Skeletal muscle tissue (tissue), 4 donors: ENCODE results near the gene CCL20. TPM values are rescaled to one million over a fixed set of nuclear protein-coding genes. Genes with fewer than 3 reads are reported as not detected.
"Not testable (repeated sequence)": the region's sequence is repeated elsewhere in the genome, so short reads cannot be mapped to it uniquely, and the experiment has no call there.

Experiments
- H3K27ac ChIP-seq: one replicate; pipeline ENCODE4 v1.7.0; 2013; ENCODE audit warnings: mild to moderate bottlenecking, low read depth, low read length, inconsistent platforms
- H3K27me3 ChIP-seq, 3 donors: one replicate each; pipeline ENCODE4 v1.7.0; 2013; ENCODE audit warnings: low read length in 3 of 3; ENCODE audit not compliant: control insufficient read depth in 3 of 3, insufficient read depth in 3 of 3
- H3K36me3 ChIP-seq, 3 donors: one replicate each; pipeline ENCODE4 v1.7.0; 2013; ENCODE audit warnings: low read length in 3 of 3; ENCODE audit not compliant: control insufficient read depth in 3 of 3, insufficient read depth in 3 of 3
- H3K4me1 ChIP-seq, 3 donors: one replicate each; pipeline ENCODE4 v1.7.0; 2013; ENCODE audit warnings: low read length in 3 of 3, mild to moderate bottlenecking in 3 of 3; ENCODE audit not compliant: control insufficient read depth in 3 of 3, insufficient read depth in 3 of 3
- H3K4me3 ChIP-seq, 3 donors: one replicate each; pipeline ENCODE4 v1.7.0; 2013; ENCODE audit warnings: low read length in 3 of 3
- H3K9ac ChIP-seq, 3 donors: one replicate each; pipeline ENCODE4 v1.7.0; 2013; ENCODE audit warnings: low read length in 3 of 3, mild to moderate bottlenecking in 3 of 3, moderate library complexity in 2 of 3, low read depth in 1 of 3
- H3K9me3 ChIP-seq, 3 donors: one replicate each; pipeline ENCODE4 v1.7.0; 2013; ENCODE audit warnings: low read length in 3 of 3; ENCODE audit not compliant: control insufficient read depth in 3 of 3
- total RNA-seq: library from RNA; depleted of rRNA; stranded (reverse); fragments of >200 nt; gene quantifications from one replicate; pipeline ENCODE4 v1.2.3, GENCODE V29; 2014
- donor health status: Osteomylitis.

CCL20 gene
- total RNA-seq, 1 donor from 2014 or later = not detected

- peaks cover 0 to 3% (median 0%) of the 10 kb centered on the region in 3 donors for H3K27me3 ChIP-seq
- H3K36me3 ChIP-seq = no peaks in the 10 kb centered on the region
- no peak overlapping the region for H3K9ac ChIP-seq
- H3K4me1 ChIP-seq = no peaks in the 10 kb centered on the region
- H3K4me3 ChIP-seq = no peak overlapping the region
- H3K9me3 ChIP-seq = no peaks in the 10 kb centered on the region
- H3K27ac ChIP-seq = no peak overlapping the region
Measured at GRCh38 chr2:227781841-227782240, 31.8 kb upstream of the CCL20 start.

DNA sequence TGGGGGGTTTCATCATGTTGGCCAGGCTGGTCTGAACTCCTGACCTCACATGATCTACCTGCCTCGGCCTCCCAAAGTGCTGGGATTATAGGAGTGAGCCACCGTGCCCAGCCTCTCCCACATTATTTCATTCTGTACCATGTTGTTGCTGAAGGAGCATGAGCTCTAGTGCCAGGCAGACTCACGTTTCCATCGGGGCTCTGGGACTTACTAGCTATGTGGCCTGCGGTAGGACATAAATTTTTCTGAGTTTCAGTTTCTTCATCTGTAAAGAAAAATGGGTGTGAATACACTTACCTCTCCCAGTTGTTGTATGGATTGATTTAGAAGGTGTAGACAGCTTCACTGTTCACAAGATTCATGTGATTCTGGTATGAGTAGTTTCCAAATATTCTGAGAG is 30.8 kb upstream of the CCL20 start:
- Histone ChIP-seq H3K27ac (no peak overlapping the region), H3K27me3 (peaks cover 0 to 3% (median 0%) of the 10 kb centered on the region in 3 donors), H3K9ac (no peak overlapping the region), H3K4me3 (no peak overlapping the region), H3K9me3 (no peaks in the 10 kb centered on the region), H3K4me1 (no peaks in the 10 kb centered on the region), H3K36me3 (no peaks in the 10 kb centered on the region)

GRCh38 chr2:227783404-227784138 is 30.1 kb upstream of the CCL20 start:
- H3K27ac ChIP-seq = no peak overlapping the region
- no peak overlapping the region for H3K9ac ChIP-seq
- no peaks in the 10 kb centered on the region for H3K9me3 ChIP-seq
- no peaks in the 10 kb centered on the region for H3K4me1 ChIP-seq
- no peak overlapping the region for H3K4me3 ChIP-seq
- H3K27me3 ChIP-seq = peaks cover 0 to 3% (median 0%) of the 10 kb centered on the region in 3 donors
- no peaks in the 10 kb centered on the region for H3K36me3 ChIP-seq

DNA sequence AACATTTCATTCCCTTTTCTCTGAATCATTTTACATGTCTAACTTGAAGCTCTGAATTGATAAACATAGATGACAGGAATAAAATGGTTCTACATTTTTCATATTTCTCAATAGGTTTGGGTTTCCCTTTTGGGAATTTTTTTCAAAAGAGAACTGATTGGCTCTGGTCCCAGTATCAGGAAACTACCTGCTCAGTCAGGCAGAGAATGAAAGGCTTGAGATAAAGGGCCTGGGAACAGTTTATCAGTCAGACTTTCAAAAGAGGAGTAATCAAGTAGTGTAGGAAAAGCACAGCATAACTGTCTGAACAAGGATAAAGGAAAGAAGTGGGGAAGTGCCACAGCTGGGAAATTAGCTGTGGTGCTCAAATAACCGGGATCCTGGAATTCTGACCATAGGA is 28.3 kb upstream of the CCL20 start:
- no peak overlapping the region for H3K4me3 ChIP-seq
- no peaks in the 10 kb centered on the region for H3K36me3 ChIP-seq
- H3K9me3 ChIP-seq = no peaks in the 10 kb centered on the region
- H3K9ac ChIP-seq = no peak overlapping the region
- H3K4me1 ChIP-seq = no peaks in the 10 kb centered on the region
- no peak overlapping the region for H3K27ac ChIP-seq
- peaks cover 0 to 3% (median 0%) of the 10 kb centered on the region in 3 donors for H3K27me3 ChIP-seq

- Histone ChIP-seq H3K36me3 (no peaks in the 10 kb centered on the region), H3K9me3 (no peaks in the 10 kb centered on the region), H3K27ac (no peak overlapping the region), H3K9ac (no peak overlapping the region), H3K4me1 (no peaks in the 10 kb centered on the region), H3K4me3 (no peak overlapping the region), H3K27me3 (no peaks in the 10 kb centered on the region)
Measured at GRCh38 chr2:227788561-227789018, 25.1 kb upstream of the CCL20 start.

DNA sequence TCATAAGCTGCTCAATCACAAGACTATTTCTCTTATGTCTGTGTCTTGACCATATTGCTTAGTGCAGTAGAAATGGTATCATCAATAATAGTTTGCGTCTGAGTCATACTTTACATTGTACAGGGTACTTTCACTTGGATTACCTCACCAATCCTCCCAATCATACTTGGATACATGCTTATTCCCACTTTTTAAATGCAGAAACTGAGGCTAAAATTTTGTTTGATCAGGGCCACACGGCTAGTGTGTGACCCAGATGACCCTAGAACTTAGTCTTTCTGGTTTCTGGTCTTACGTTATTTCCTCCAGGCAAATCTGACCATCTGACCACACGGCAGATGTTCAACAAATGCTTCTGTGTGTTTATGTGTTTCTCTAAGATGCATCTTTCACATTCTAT is 23.8 kb upstream of the CCL20 start:
- no peaks in the 10 kb centered on the region for H3K4me1 ChIP-seq
- no peak overlapping the region for H3K27ac ChIP-seq
- H3K4me3 ChIP-seq = no peak overlapping the region
- H3K9ac ChIP-seq = no peak overlapping the region
- no peaks in the 10 kb centered on the region for H3K36me3 ChIP-seq
- no peaks in the 10 kb centered on the region for H3K27me3 ChIP-seq
- no peaks in the 10 kb centered on the region for H3K9me3 ChIP-seq

GRCh38 chr2:227793148-227793712 is 20.4 kb upstream of the CCL20 start:
- no peaks in the 10 kb centered on the region for H3K4me1 ChIP-seq
- no peak overlapping the region for H3K9ac ChIP-seq
- H3K27ac ChIP-seq = no peak overlapping the region
- no peaks in the 10 kb centered on the region for H3K36me3 ChIP-seq
- no peak overlapping the region for H3K4me3 ChIP-seq
- no peaks in the 10 kb centered on the region for H3K9me3 ChIP-seq
- H3K27me3 ChIP-seq = no peaks in the 10 kb centered on the region

- Histone ChIP-seq H3K9me3 (no peaks in the 10 kb centered on the region), H3K4me1 (no peaks in the 10 kb centered on the region), H3K9ac (no peak overlapping the region), H3K27ac (no peak overlapping the region), H3K4me3 (no peak overlapping the region), H3K27me3 (no peaks in the 10 kb centered on the region), H3K36me3 (no peaks in the 10 kb centered on the region)
Measured at GRCh38 chr2:227796045-227796711, 17.5 kb upstream of the CCL20 start.

- not testable (repeated sequence) for H3K9me3 ChIP-seq, H3K9ac ChIP-seq, H3K36me3 ChIP-seq, H3K4me1 ChIP-seq, H3K27ac ChIP-seq, H3K4me3 ChIP-seq, H3K27me3 ChIP-seq
Measured at GRCh38 chr2:227796768-227797167, 16.9 kb upstream of the CCL20 start.

- no peak overlapping the region for H3K9ac ChIP-seq
- H3K27ac ChIP-seq = no peak overlapping the region
- H3K4me1 ChIP-seq = no peaks in the 10 kb centered on the region
- H3K9me3 ChIP-seq = peaks cover 0 to 3% (median 0%) of the 10 kb centered on the region in 3 donors
- no peaks in the 10 kb centered on the region for H3K36me3 ChIP-seq
- no peaks in the 10 kb centered on the region for H3K27me3 ChIP-seq
- no peak overlapping the region for H3K4me3 ChIP-seq
Measured at GRCh38 chr2:227799202-227799601, 14.4 kb upstream of the CCL20 start.
